Measurements from ENCODE around the gene ISOC2. TPM values are rescaled to one million over a fixed set of nuclear protein-coding genes. Genes with fewer than 3 reads are reported as not detected.

The ISOC2 gene
- total RNA-seq: 100 to 1,000 TPM in 3 of 6 experiments, 10 to 100 TPM in 3; 69.4 to 222 (median 100) TPM
- long read RNA-seq, transcript ISOC2-202 (6 exons, 998 nt): major isoform, 9 of 10 reads
- long read RNA-seq, partial matches to known transcripts: 0 of 10 reads
- long read RNA-seq, other reads (novel, unspliced or antisense): 0 of 10 reads

DNA sequence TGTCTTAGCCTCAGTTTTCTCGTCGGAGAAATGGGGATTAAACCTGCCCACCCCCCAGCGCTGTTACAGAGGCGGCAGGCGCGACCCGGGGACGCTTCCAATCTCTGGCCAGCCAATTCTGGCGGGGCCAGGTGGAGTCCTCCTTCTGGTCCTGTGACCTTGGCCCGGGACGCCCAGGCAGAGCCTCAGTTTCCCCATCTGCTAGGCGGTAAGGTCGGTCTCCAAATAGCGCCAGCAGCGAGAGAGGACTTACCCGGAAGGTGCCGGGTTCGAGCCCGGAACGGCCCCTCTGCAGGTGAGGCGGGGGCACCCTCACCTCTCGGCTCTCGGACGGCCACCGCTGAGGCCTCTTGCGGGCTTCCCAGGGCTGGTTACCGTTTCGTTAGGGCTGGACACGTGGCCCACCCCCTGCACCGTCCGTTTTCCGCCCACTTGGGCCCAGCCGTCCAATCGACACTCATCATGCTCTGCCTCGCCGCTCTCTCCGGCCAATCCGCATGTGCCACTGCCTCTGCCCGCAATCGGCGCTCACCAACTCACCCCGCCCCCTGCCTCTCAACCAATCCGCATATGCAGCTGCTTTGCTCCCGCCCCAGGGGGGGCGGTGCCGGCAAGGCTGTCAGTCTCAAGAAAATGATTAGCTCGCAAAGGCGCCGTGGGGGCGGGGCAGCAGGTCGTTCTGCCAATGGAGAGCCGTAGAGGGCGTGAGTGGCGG, at the start of gene ISOC2:
Gene ISOC2 (minus strand): TSS at position 384 of the 715 bp plus-strand sequence. CDS start 5,156 bp downstream, outside the sequence.
- peak; percentile 93 for TF ChIP-seq POLR2A (IDR thresholded peaks at IDR 0.05)
- TF ChIP-seq, protein P1, sequence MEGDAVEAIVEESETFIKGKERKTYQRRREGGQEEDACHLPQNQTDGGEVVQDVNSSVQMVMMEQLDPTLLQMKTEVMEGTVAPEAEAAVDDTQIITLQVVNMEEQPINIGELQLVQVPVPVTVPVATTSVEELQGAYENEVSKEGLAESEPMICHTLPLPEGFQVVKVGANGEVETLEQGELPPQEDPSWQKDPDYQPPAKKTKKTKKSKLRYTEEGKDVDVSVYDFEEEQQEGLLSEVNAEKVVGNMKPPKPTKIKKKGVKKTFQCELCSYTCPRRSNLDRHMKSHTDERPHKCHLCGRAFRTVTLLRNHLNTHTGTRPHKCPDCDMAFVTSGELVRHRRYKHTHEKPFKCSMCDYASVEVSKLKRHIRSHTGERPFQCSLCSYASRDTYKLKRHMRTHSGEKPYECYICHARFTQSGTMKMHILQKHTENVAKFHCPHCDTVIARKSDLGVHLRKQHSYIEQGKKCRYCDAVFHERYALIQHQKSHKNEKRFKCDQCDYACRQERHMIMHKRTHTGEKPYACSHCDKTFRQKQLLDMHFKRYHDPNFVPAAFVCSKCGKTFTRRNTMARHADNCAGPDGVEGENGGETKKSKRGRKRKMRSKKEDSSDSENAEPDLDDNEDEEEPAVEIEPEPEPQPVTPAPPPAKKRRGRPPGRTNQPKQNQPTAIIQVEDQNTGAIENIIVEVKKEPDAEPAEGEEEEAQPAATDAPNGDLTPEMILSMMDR (IDR thresholded peaks at IDR 0.05): peak in 1 of 4 donors; percentile 15
- 0% methylated on average over 26 of the region's 54 CpGs for WGBS (ENCODE audit: insufficient coverage, low coverage, low lambda C conversion rate, missing lambda C conversion rate)
- no peaks in the 10 kb centered on the region for H3K36me3 ChIP-seq
- peak within 1 kb of the TSS; percentile 84 to 90 (median 85) for H3K27ac ChIP-seq
- peak; percentile 88 to 94 (median 92) for ATAC-seq
- no peaks in the 10 kb centered on the region for H3K27me3 ChIP-seq
- peak; percentile 100 for DNase-seq
- peak within 1 kb of the TSS; percentile 72 to 97 (median 73) for H3K4me3 ChIP-seq
- intact Hi-C loops (cut with DNase I): no loop called here
- peaks cover 0 to 14% (median 6%) of the 10 kb centered on the region in 4 donors for H3K4me1 ChIP-seq
- no peaks in the 10 kb centered on the region for H3K9me3 ChIP-seq

DNA sequence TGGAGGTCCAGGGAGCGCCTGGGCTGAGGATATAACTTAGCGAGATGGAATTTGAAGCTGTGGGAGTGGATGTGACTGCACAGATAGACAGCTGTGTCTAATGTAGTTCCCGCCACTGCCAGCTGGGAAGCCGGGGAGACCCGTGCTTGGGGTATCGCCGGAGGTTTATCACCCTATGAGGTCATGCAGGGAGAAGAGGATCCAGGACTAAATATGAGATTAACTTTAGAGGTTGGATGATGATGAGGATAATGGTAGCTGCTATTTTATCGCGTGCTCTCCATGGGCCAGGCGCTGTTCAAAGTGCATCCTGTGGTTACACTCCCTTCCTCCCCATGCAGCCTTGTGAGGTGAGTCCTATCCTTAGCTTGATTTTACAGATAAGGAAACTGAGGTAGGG, 46.7 kb upstream of the ISOC2 start:
- no peaks in the 10 kb centered on the region for H3K36me3 ChIP-seq
- no peak overlapping the region for H3K4me3 ChIP-seq
- H3K27me3 ChIP-seq: no peaks in the 10 kb centered on the region
- H3K9me3 ChIP-seq: no peaks in the 10 kb centered on the region
- no peak for ATAC-seq
- intact Hi-C loops (cut with DNase I): no loop called here
- no peak overlapping the region for H3K27ac ChIP-seq
- H3K4me1 ChIP-seq: no peaks in the 10 kb centered on the region
- no peak for TF ChIP-seq POLR2A (IDR thresholded peaks at IDR 0.05)
- TF ChIP-seq, protein P1 (IDR thresholded peaks at IDR 0.05): no peak
- no peak for DNase-seq
- WGBS (ENCODE audit: insufficient coverage, low coverage, low lambda C conversion rate, missing lambda C conversion rate): 58% methylated on average over 9 of the region's 10 CpGs

DNA sequence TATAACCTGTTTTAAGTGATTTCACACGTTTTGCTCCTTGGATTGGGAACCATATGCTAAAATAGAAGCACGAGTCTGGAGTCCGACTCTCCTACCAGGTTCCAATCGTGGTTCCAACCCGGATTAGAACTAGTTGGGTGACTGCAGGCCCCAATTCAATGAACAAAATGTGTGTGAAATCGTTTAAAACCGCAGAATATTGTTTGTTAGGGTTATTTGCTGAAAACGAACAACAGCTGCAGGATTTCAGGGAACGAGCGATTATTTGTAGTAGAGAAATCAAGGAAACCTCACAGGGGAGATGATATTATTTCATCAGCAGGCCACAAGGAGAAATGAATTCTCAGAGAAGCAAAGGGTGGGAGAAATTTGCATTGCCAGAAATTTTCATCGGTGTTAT, 43.5 kb upstream of the ISOC2 start:
- no peaks in the 10 kb centered on the region for H3K9me3 ChIP-seq
- H3K27me3 ChIP-seq: no peaks in the 10 kb centered on the region
- no peak for TF ChIP-seq POLR2A (IDR thresholded peaks at IDR 0.05)
- TF ChIP-seq, protein P1 (IDR thresholded peaks at IDR 0.05): no peak
- no peak for DNase-seq
- no peak overlapping the region for H3K27ac ChIP-seq
- H3K36me3 ChIP-seq: no peaks in the 10 kb centered on the region
- ATAC-seq: no peak
- no peaks in the 10 kb centered on the region for H3K4me1 ChIP-seq
- 69% methylated on average over 11 of the region's 11 CpGs for WGBS (ENCODE audit: insufficient coverage, low coverage, low lambda C conversion rate, missing lambda C conversion rate)
- intact Hi-C loops (cut with DNase I): no loop called here
- H3K4me3 ChIP-seq: no peak overlapping the region

GRCh38 chr19:55504252-55504603, 42.8 kb upstream of the ISOC2 start:
- ATAC-seq: no peak
- H3K36me3 ChIP-seq: no peaks in the 10 kb centered on the region
- H3K27ac ChIP-seq: no peak overlapping the region
- H3K27me3 ChIP-seq: no peaks in the 10 kb centered on the region
- intact Hi-C loops (cut with DNase I): no loop called here
- DNase-seq: no peak
- 29% methylated on average over 13 of the region's 13 CpGs for WGBS (ENCODE audit: insufficient coverage, low coverage, low lambda C conversion rate, missing lambda C conversion rate)
- no peak for TF ChIP-seq POLR2A (IDR thresholded peaks at IDR 0.05)
- TF ChIP-seq, protein P1 (IDR thresholded peaks at IDR 0.05): no peak
- H3K4me1 ChIP-seq: no peaks in the 10 kb centered on the region
- peak overlapping the region in 2 of 3 donors; percentile 28 to 45 for H3K4me3 ChIP-seq
- no peaks in the 10 kb centered on the region for H3K9me3 ChIP-seq

Measured in right lobe of liver (tissue), 6 donors.